IMR-90 (cell line): ENCODE data around the gene KATNB1. TPM values are rescaled to one million over a fixed set of nuclear protein-coding genes. Genes with fewer than 3 reads are reported as not detected.

ENCODE experiments used
- ATAC-seq: fragments of 200-7000 bp; cut with Tn5 transposase; 2 replicates; pipeline ENCODE4 v1.9.1; 2020; ENCODE audit warnings: low read depth, mild to moderate bottlenecking, moderate library complexity
- BruUV-seq: library from RNA; stranded (reverse); fragments of 400-500 nt; replicated peaks from 2 replicates; lab custom pipeline; 2021; lab: Mats Ljungman, UMichigan
- CTCF ChIA-PET: fragments of 300-600 bp; formaldehyde crosslinking; extraction: SDS; loops from one replicate; lab custom pipeline; 2021; ENCODE audit warnings: antibody characterized with exemption; lab: Yijun Ruan, JAX
- POLR2A ChIA-PET: fragments of 300-600 bp; sonication (Branson Sonifier 250); formaldehyde crosslinking; loops from one replicate; lab custom pipeline; 2022; ENCODE audit warnings: antibody characterized with exemption; ENCODE audit not compliant: unreplicated experiment; lab: Charles Lee
- DNase-seq: peaks from one replicate; pipeline ENCODE4 v3.0.0; 2013
- H2AFZ ChIP-seq: replicated peaks from 2 replicates; pipeline ENCODE3; 2013; ENCODE audit warnings: low read length, mild to moderate bottlenecking; ENCODE audit not compliant: poor library complexity
- H2AK5ac ChIP-seq: 2 replicates; pipeline ENCODE4 v1.6.1; 2013; ENCODE audit warnings: low read depth, low read length, inconsistent platforms
- H2AK9ac ChIP-seq: replicated peaks from 2 replicates; pipeline ENCODE3; 2013; ENCODE audit warnings: mild to moderate bottlenecking, low read depth, low read length, moderate library complexity; ENCODE audit not compliant: poor library complexity
- H2BK120ac ChIP-seq: 2 replicates; pipeline ENCODE4 v1.6.1; 2013; ENCODE audit warnings: low read depth, low read length, inconsistent platforms
- H2BK15ac ChIP-seq: 3 replicates; pipeline ENCODE4 v1.6.1; 2013; ENCODE audit warnings: low read depth, low read length, inconsistent platforms
- H2BK20ac ChIP-seq: 2 replicates; pipeline ENCODE4 v1.6.1; 2013; ENCODE audit warnings: low read depth, mild to moderate bottlenecking, inconsistent platforms, low read length, moderate library complexity
- H2BK5ac ChIP-seq: 2 replicates; pipeline ENCODE4 v1.6.1; 2013; ENCODE audit warnings: mild to moderate bottlenecking, low read depth, low read length, inconsistent platforms; ENCODE audit not compliant: poor library complexity, severe bottlenecking
- H3K14ac ChIP-seq: replicated peaks from 2 replicates; pipeline ENCODE4 v1.6.1; 2013; ENCODE audit warnings: low read depth, low read length, inconsistent platforms
- H3K18ac ChIP-seq: 2 replicates; pipeline ENCODE4 v1.6.1; 2013; ENCODE audit warnings: low read depth, low read length, control low read depth
- H3K23ac ChIP-seq: 2 replicates; pipeline ENCODE4 v1.6.1; 2013; ENCODE audit warnings: low read depth, low read length, inconsistent platforms
- H3K27ac ChIP-seq: 2 replicates; pipeline ENCODE4 v1.5.1; 2013; ENCODE audit warnings: mild to moderate bottlenecking, control low read depth, low read length; ENCODE audit not compliant: insufficient read depth
- H3K27me3 ChIP-seq: 2 replicates; pipeline ENCODE4 v1.6.1; 2013; ENCODE audit warnings: low read length; ENCODE audit not compliant: control insufficient read depth, insufficient read depth
- H3K36me3 ChIP-seq: 2 replicates; pipeline ENCODE4 v1.6.1; 2013; ENCODE audit warnings: low read length, mixed read lengths; ENCODE audit not compliant: control insufficient read depth, insufficient read depth
- H3K4ac ChIP-seq: 2 replicates; pipeline ENCODE4 v1.6.1; 2013; ENCODE audit warnings: low read depth, low read length, inconsistent platforms
- H3K4me1 ChIP-seq: 2 replicates; pipeline ENCODE4 v1.6.1; 2013; ENCODE audit warnings: low read length, mixed read lengths; ENCODE audit not compliant: control insufficient read depth, insufficient read depth
- H3K4me2 ChIP-seq: 2 replicates; pipeline ENCODE4 v1.6.1; 2013; ENCODE audit warnings: low read depth, mild to moderate bottlenecking, control low read depth, low read length, moderate library complexity
- H3K4me3 ChIP-seq: 2 replicates; pipeline ENCODE4 v1.5.1; 2013; ENCODE audit warnings: low read depth, mild to moderate bottlenecking, control low read depth, low read length, moderate library complexity; ENCODE audit not compliant: insufficient read depth
- H3K56ac ChIP-seq: 2 replicates; pipeline ENCODE4 v1.6.1; 2013; ENCODE audit warnings: low read length, inconsistent platforms; ENCODE audit not compliant: insufficient read depth; ENCODE audit errors: extremely low read depth
- H3K79me1 ChIP-seq, 2 experiments: 2 replicates each; pipeline ENCODE4 v1.6.1; 2013; ENCODE audit warnings: low read length in 2 of 2, inconsistent platforms in 1 of 2, low read depth in 1 of 2
- H3K9ac ChIP-seq: 2 replicates; pipeline ENCODE4 v1.6.1; 2013; ENCODE audit warnings: low read depth, low read length, control low read depth
- H3K9me1 ChIP-seq: 2 replicates; pipeline ENCODE4 v1.6.1; 2013; ENCODE audit warnings: low read length, inconsistent platforms; ENCODE audit not compliant: insufficient read depth
- H3K9me3 ChIP-seq: 2 replicates; pipeline ENCODE4 v1.6.1; 2013; ENCODE audit warnings: low read length; ENCODE audit not compliant: control insufficient read depth, insufficient read depth
- H4K20me1 ChIP-seq: 2 replicates; pipeline ENCODE4 v1.6.1; 2013; ENCODE audit warnings: low read length, inconsistent platforms; ENCODE audit not compliant: insufficient read depth
- H4K5ac ChIP-seq: 2 replicates; pipeline ENCODE4 v1.6.1; 2013; ENCODE audit warnings: mild to moderate bottlenecking, low read depth, low read length, control low read depth
- H4K8ac ChIP-seq, 2 experiments: 2 replicates each; pipeline ENCODE4 v1.6.1; 2013; ENCODE audit warnings: low read depth in 2 of 2, low read length in 2 of 2, control low read depth in 1 of 2, inconsistent platforms in 1 of 2
- H4K91ac ChIP-seq: 2 replicates; pipeline ENCODE4 v1.6.1; 2013; ENCODE audit warnings: low read depth, low read length, inconsistent platforms; ENCODE audit not compliant: insufficient read depth
- CEBPB ChIP-seq: IDR thresholded peaks from 2 replicates; pipeline ENCODE4 v1.6.1; 2012; ENCODE audit warnings: low read depth, low read length, improper control_type of control experiment
- MXI1 ChIP-seq: IDR thresholded peaks from 2 replicates; pipeline ENCODE4 v1.6.1; 2012; ENCODE audit warnings: low read depth, mild to moderate bottlenecking, low read length, moderate library complexity, borderline replicate concordance
- WGBS, 2 experiments: methylation state at CpG; one replicate each; pipeline versions ENCODE4 v1.1.5 to v1.1.7; 2013; ENCODE audit warnings: missing lambda C conversion rate in 2 of 2; ENCODE audit not compliant: insufficient read length in 1 of 2; ENCODE audit errors: extremely low coverage in 2 of 2; 5-methylcytosine and 5-hydroxymethylcytosine counted together
- dilution Hi-C: fragments of 300-500 bp; cut with HindIII; formaldehyde crosslinking; loops from one replicate; pipeline ENCODE4 v1.14.3; 2018; ENCODE audit warnings: low sequenced_read_pairs; ENCODE audit not compliant: unreplicated experiment
- in situ Hi-C: fragments of 300-500 bp; cut with MboI; formaldehyde crosslinking; loops from 3 replicates; pipeline ENCODE4 v1.14.3; 2019; ENCODE audit warnings: low sequenced_read_pairs, inconsistent platforms, mixed read lengths
- intact Hi-C: fragments of 100-400 bp; cut with micrococcal nuclease; formaldehyde crosslinking; loops from 2 replicates; pipeline ENCODE4 v1.10.0; 2022
- polyA plus RNA-seq, 3 experiments: library from polyadenylated mRNA; depleted of rRNA; stranded (reverse); fragments of >200 nt; gene quantifications; 2 replicates each; pipeline ENCODE4 v1.2.3, GENCODE V29; 2012; ENCODE audit warnings: low replicate concordance in 1 of 3
- total RNA-seq: library from RNA; depleted of rRNA; stranded (reverse); fragments of >200 nt; gene quantifications from 2 replicates; pipeline ENCODE4 v1.2.3, GENCODE V29; 2012

The KATNB1 gene
- total and polyA plus RNA-seq, 2 of the 4 experiments (the other 2 are of a cell fraction), result 10.9 to 23.5 TPM

- H4K20me1 ChIP-seq, result no peaks in the 10 kb centered on the region
- WGBS, 2 experiments, result no CpG with 5 or more reads among the region's 4 CpGs
- H3K14ac ChIP-seq, result no peak overlapping the region
- TF ChIP-seq MXI1 (no peak), CEBPB (no peak)
- H3K4me3 ChIP-seq, result no peak overlapping the region
- dilution Hi-C loops (no loop called here), in situ Hi-C loops (no loop called here), intact Hi-C loops (no loop called here)
- no peak overlapping the region for H2AFZ ChIP-seq
- no peak overlapping the region for H4K91ac ChIP-seq
- no peaks in the 10 kb centered on the region for H3K4me1 ChIP-seq
- H3K4me2 ChIP-seq, result no peak overlapping the region
- BruUV-seq, result no TSS peak
- ChIA-PET CTCF (no interaction called here), POLR2A (no interaction called here)
- no peak overlapping the region for H4K5ac ChIP-seq
- H3K9me1 ChIP-seq, result no peaks in the 10 kb centered on the region
- no peak overlapping the region for H3K27ac ChIP-seq
- H2AK5ac ChIP-seq, result no peak overlapping the region
- no peak for ATAC-seq
- no peak overlapping the region for H3K9ac ChIP-seq
- H3K18ac ChIP-seq, result no peak overlapping the region
- no peak overlapping the region for H2AK9ac ChIP-seq
- H3K79me1 ChIP-seq, result no peaks in the 10 kb centered on the region
- no peak overlapping the region for H3K4ac ChIP-seq
- H2BK5ac ChIP-seq, result no peak overlapping the region
- no peak overlapping the region for H2BK120ac ChIP-seq
- H3K56ac ChIP-seq, result no peak overlapping the region
- no peak overlapping the region for H2BK15ac ChIP-seq
- no peaks in the 10 kb centered on the region for H3K9me3 ChIP-seq
- H3K27me3 ChIP-seq, result peaks cover 70% of the 10 kb centered on the region
- no peak overlapping the region for H4K8ac ChIP-seq
- DNase-seq, result no peak
- no peak overlapping the region for H3K23ac ChIP-seq
- no peaks in the 10 kb centered on the region for H3K36me3 ChIP-seq
- no peak overlapping the region for H2BK20ac ChIP-seq
Measured at GRCh38 chr16:57688487-57688986, 47.0 kb upstream of the KATNB1 start.
